AG04450 (cell line): ENCODE data around the gene TMTC1. TPM values are rescaled to one million over a fixed set of nuclear protein-coding genes. Genes with fewer than 3 reads are reported as not detected.

ENCODE experiments used
- CTCF ChIA-PET: fragments of 300-600, 350-600 bp; formaldehyde crosslinking; extraction: SDS; loops from one replicate; lab custom pipeline; 2022; ENCODE audit warnings: antibody characterized with exemption, inconsistent platforms; lab: Charles Lee
- POLR2A ChIA-PET: fragments of 350-600 bp; formaldehyde crosslinking; extraction: SDS; loops from one replicate; lab custom pipeline; 2021; ENCODE audit warnings: antibody characterized with exemption, inconsistent platforms; lab: Yijun Ruan, JAX
- DNase-seq: peaks from one replicate; pipeline ENCODE4 v3.0.0-alpha.2; 2011; ENCODE audit warnings: low read depth, low spot score
- H3K27ac ChIP-seq: one replicate; pipeline ENCODE4 v1.5.1; 2012; ENCODE audit warnings: low read depth, low read length, control low read depth
- H3K27me3 ChIP-seq: one replicate; pipeline ENCODE4 v1.6.0; 2012; ENCODE audit warnings: low read length; ENCODE audit not compliant: control insufficient read depth, insufficient read depth
- H3K4me3 ChIP-seq: 2 replicates; pipeline ENCODE4 v1.5.1; 2011; ENCODE audit warnings: mild to moderate bottlenecking, low read depth, low read length, control low read depth
- H3K9me3 ChIP-seq: 2 replicates; pipeline ENCODE4 v1.5.1; 2012; ENCODE audit warnings: low read length; ENCODE audit not compliant: control insufficient read depth, insufficient read depth
- polyA plus RNA-seq: library from polyadenylated mRNA; depleted of rRNA; stranded (reverse); fragments of >200 nt; gene quantifications from 2 replicates; pipeline ENCODE4 v1.2.3, GENCODE V29; 2011
- TF ChIP-seq, protein P1 (sequence below): IDR thresholded peaks from 2 replicates; pipeline ENCODE4 v1.5.1; 2011; ENCODE audit warnings: low read depth, low read length, control low read depth, inconsistent platforms

The TMTC1 gene
- polyA plus RNA-seq, 1 experiment, result 66.8 TPM

DNA sequence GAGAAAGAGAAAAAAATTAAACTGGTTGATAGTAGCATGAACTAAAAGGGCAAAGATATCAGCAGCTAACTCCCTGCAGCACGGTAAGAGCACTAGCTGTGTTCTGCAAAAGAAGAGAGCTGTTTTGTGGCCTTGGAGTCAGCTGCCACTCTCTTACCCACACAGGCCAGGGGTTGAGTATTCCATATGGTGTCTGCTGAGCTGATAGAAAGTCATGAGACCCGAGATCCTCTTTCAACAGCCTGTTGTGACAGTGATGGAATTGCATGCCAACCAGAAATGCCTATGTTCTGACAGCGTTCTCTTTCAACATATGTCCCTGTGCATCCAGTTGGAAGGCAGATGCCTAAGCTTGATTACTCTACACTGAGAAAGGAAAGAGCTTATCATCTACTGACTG, 39.9 kb downstream of the TMTC1 start:
- Histone ChIP-seq H3K4me3 (no peak overlapping the region), H3K27me3 (no peaks in the 10 kb centered on the region), H3K27ac (peak overlapping the region; percentile 60), H3K9me3 (no peaks in the 10 kb centered on the region)
- DNase-seq, result peak; percentile 80
- ChIA-PET POLR2A (interaction anchor here (0.8 to 1.3 kb wide), 4 partner anchors 25 to 40 kb away, joined by 3 to 6 read pairs (median 4); partner anchors contain the start of gene TMTC1), CTCF (interaction anchor here (0.8 kb wide), 1 partner anchor 224 kb away, joined by 3 read pairs; no protein-coding TSS in a partner anchor)
- TF ChIP-seq, protein P1, sequence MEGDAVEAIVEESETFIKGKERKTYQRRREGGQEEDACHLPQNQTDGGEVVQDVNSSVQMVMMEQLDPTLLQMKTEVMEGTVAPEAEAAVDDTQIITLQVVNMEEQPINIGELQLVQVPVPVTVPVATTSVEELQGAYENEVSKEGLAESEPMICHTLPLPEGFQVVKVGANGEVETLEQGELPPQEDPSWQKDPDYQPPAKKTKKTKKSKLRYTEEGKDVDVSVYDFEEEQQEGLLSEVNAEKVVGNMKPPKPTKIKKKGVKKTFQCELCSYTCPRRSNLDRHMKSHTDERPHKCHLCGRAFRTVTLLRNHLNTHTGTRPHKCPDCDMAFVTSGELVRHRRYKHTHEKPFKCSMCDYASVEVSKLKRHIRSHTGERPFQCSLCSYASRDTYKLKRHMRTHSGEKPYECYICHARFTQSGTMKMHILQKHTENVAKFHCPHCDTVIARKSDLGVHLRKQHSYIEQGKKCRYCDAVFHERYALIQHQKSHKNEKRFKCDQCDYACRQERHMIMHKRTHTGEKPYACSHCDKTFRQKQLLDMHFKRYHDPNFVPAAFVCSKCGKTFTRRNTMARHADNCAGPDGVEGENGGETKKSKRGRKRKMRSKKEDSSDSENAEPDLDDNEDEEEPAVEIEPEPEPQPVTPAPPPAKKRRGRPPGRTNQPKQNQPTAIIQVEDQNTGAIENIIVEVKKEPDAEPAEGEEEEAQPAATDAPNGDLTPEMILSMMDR, result no peak

DNA sequence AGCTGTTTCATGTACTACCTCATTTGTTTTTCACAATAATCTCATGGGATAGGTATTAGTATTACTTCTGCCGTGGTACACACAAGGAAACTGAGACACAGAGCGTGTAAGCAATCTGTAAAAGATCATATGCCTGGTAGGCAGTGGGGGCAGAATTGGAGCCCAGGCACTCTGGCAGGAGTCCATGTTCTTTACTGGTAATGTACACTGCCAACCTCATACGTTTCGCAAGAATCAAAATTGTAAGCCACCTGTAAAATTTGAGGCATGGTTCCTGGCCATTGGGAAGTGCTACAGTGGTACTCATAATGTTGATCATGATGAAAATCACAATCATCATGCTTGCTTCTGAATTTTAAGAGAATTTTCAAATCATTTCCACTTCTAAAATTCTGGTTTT, 40.7 kb downstream of the TMTC1 start:
- Histone ChIP-seq H3K9me3 (no peaks in the 10 kb centered on the region), H3K27me3 (no peaks in the 10 kb centered on the region), H3K4me3 (no peak overlapping the region), H3K27ac (no peak overlapping the region)
- ChIA-PET CTCF (interaction anchor here (0.5 kb wide), 2 partner anchors 108 to 145 kb away, joined by 3 read pairs; no protein-coding TSS in a partner anchor), POLR2A (interaction anchor here (0.8 to 1.3 kb wide), 4 partner anchors 24 to 41 kb away, joined by 3 to 6 read pairs (median 4); partner anchors contain the start of gene TMTC1)
- no peak for DNase-seq
- TF ChIP-seq, protein P1, result no peak

- H3K27me3 ChIP-seq, result no peaks in the 10 kb centered on the region
- no peak for DNase-seq
- CTCF ChIA-PET, result interaction anchor here (0.5 to 1.1 kb wide), 2 partner anchors 145 to 152 kb away, joined by 3 read pairs; no protein-coding TSS in a partner anchor
- TF ChIP-seq, protein P1, result no peak
- H3K9me3 ChIP-seq, result no peaks in the 10 kb centered on the region
- POLR2A ChIA-PET, result no interaction called here
- no peak overlapping the region for H3K27ac ChIP-seq
- H3K4me3 ChIP-seq, result no peak overlapping the region
Measured at GRCh38 chr12:29742646-29743045, 41.1 kb downstream of the TMTC1 start.

- H3K27ac ChIP-seq, result peak overlapping the region; percentile 84
- no peak for DNase-seq
- H3K4me3 ChIP-seq, result no peak overlapping the region
- TF ChIP-seq, protein P1, result no peak
- POLR2A ChIA-PET, result no interaction called here
- no peaks in the 10 kb centered on the region for H3K9me3 ChIP-seq
- no peaks in the 10 kb centered on the region for H3K27me3 ChIP-seq
- CTCF ChIA-PET, result interaction anchor here (0.9 to 1.1 kb wide), 3 partner anchors 15 to 151 kb away, joined by 3 read pairs; no protein-coding TSS in a partner anchor
Measured at GRCh38 chr12:29741342-29742241, 42.1 kb downstream of the TMTC1 start.
